PC-9 (cell line): ENCODE results near the gene MED16.

Experiments
- EZH2 ChIP-seq: fragments of 200-600 bp; sonication (generic); IDR thresholded peaks from 2 replicates; pipeline ENCODE4 v1.8.0; 2017; ENCODE audit warnings: antibody characterized with exemption, low read depth
- TF ChIP-seq, protein P1 (sequence below): fragments of 200-600 bp; sonication (generic); conservative IDR thresholded peaks from 2 replicates; pipeline ENCODE4 v1.6.1; 2017; ENCODE audit warnings: mixed run types, antibody characterized with exemption, mild to moderate bottlenecking, moderate library complexity

DNA sequence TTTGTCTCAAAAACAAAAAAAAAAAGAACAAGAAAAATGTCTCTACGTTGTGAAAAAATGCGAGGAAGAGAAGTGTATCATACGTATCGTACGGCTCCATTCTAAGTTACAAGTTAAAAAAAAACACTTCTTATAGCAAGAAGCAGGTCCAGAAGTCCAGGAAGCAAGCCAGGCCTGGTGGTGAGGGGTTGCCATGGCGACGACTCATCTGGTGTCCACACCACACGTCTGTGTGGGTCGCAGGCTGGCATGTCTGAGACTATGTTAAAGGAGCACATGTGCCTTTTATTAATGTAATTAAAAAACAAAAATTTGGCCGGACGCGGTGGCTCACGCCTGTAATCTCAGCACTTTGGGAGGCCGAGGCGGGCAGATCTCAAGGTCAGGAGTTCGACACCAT, 5.9 kb downstream of the MED16 start:
- TF ChIP-seq, protein P1, sequence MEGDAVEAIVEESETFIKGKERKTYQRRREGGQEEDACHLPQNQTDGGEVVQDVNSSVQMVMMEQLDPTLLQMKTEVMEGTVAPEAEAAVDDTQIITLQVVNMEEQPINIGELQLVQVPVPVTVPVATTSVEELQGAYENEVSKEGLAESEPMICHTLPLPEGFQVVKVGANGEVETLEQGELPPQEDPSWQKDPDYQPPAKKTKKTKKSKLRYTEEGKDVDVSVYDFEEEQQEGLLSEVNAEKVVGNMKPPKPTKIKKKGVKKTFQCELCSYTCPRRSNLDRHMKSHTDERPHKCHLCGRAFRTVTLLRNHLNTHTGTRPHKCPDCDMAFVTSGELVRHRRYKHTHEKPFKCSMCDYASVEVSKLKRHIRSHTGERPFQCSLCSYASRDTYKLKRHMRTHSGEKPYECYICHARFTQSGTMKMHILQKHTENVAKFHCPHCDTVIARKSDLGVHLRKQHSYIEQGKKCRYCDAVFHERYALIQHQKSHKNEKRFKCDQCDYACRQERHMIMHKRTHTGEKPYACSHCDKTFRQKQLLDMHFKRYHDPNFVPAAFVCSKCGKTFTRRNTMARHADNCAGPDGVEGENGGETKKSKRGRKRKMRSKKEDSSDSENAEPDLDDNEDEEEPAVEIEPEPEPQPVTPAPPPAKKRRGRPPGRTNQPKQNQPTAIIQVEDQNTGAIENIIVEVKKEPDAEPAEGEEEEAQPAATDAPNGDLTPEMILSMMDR = no peak
- TF ChIP-seq EZH2 = no peak
